Measurements from ENCODE around the gene GUCA1A. TPM values are rescaled to one million over a fixed set of nuclear protein-coding genes. Genes with fewer than 3 reads are reported as not detected.
"Not testable (repeated sequence)": the region's sequence is repeated elsewhere in the genome, so short reads cannot be mapped to it uniquely, and the experiment has no call there.

Gene GUCA1A
- total and polyA plus RNA-seq, 8 donors = 0.13 to 0.24 (median 0.16) TPM; not detected in 4

GRCh38 chr6:42200035-42200434 is 26.9 kb downstream of the GUCA1A start:
- Histone ChIP-seq H3K4me1 (no peaks in the 10 kb centered on the region), H3K36me3 (peaks cover 0 to 17% of the 10 kb centered on the region in 2 donors), H3K27ac (peak overlapping the region in 1 of 2 donors; percentile 10), H3K27me3 (no peaks in the 10 kb centered on the region), H3K9me3 (no peaks in the 10 kb centered on the region), H3K4me3 (no peak overlapping the region)
- intact Hi-C loops (cut with DNase I) = no loop called here
- ATAC-seq (peak; percentile 71), DNase-seq (peak in 1 of 4 donors; percentile 29)
- TF ChIP-seq CTCF (IDR thresholded peaks at IDR 0.05) = no peak

GRCh38 chr6:42201382-42201781 is 28.2 kb downstream of the GUCA1A start:
- Histone ChIP-seq H3K4me3 (no peak overlapping the region), H3K9me3 (no peaks in the 10 kb centered on the region), H3K36me3 (peaks cover 0 to 28% of the 10 kb centered on the region in 2 donors), H3K27me3 (no peaks in the 10 kb centered on the region), H3K4me1 (no peaks in the 10 kb centered on the region), H3K27ac (no peak overlapping the region)
- intact Hi-C loops (cut with DNase I) = no loop called here
- ATAC-seq (no peak), DNase-seq (no peak)
- TF ChIP-seq CTCF (IDR thresholded peaks at IDR 0.05) = no peak

GRCh38 chr6:42202131-42202915 is 29.2 kb downstream of the GUCA1A start:
- H3K36me3 ChIP-seq = peaks cover 0 to 37% of the 10 kb centered on the region in 2 donors
- intact Hi-C loops (cut with DNase I); H3K9me3 ChIP-seq; H3K4me1 ChIP-seq; H3K4me3 ChIP-seq; H3K27me3 ChIP-seq; ATAC-seq; DNase-seq; H3K27ac ChIP-seq: not testable (repeated sequence)

GRCh38 chr6:42203183-42203582 is 30.0 kb downstream of the GUCA1A start:
- Histone ChIP-seq H3K27ac (no peak overlapping the region), H3K4me3 (no peak overlapping the region), H3K36me3 (peaks cover 0 to 46% of the 10 kb centered on the region in 2 donors), H3K9me3 (no peaks in the 10 kb centered on the region), H3K27me3 (no peaks in the 10 kb centered on the region), H3K4me1 (no peaks in the 10 kb centered on the region)
- no peak for ATAC-seq
- DNase-seq = no peak
- intact Hi-C loops (cut with DNase I) = no loop called here
- no peak for TF ChIP-seq CTCF (IDR thresholded peaks at IDR 0.05)

GRCh38 chr6:42204768-42205282 is 31.7 kb downstream of the GUCA1A start:
- peaks cover 0 to 62% of the 10 kb centered on the region in 2 donors for H3K36me3 ChIP-seq
- no peak overlapping the region for H3K4me3 ChIP-seq
- H3K27me3 ChIP-seq = no peaks in the 10 kb centered on the region
- ATAC-seq = no peak
- DNase-seq = no peak
- no peak overlapping the region for H3K27ac ChIP-seq
- no peaks in the 10 kb centered on the region for H3K4me1 ChIP-seq
- no peaks in the 10 kb centered on the region for H3K9me3 ChIP-seq
- intact Hi-C loops (cut with DNase I) = no loop called here
- no peak for TF ChIP-seq CTCF (IDR thresholded peaks at IDR 0.05)

- H3K4me3 ChIP-seq; H3K27me3 ChIP-seq; H3K9me3 ChIP-seq; DNase-seq; H3K27ac ChIP-seq; H3K4me1 ChIP-seq; intact Hi-C loops (cut with DNase I); ATAC-seq: not testable (repeated sequence)
- H3K36me3 ChIP-seq = peaks cover 0 to 86% of the 10 kb centered on the region in 2 donors
Measured at GRCh38 chr6:42207559-42207958, 34.4 kb downstream of the GUCA1A start.

Data from left lung (tissue), 10 donors.